GM12874 (cell line): ENCODE results near the gene RPS17.

Experiments used
- CTCF ChIP-seq: IDR thresholded peaks from 2 replicates; pipeline ENCODE4 v1.5.1; 2011; ENCODE audit warnings: low read depth, mild to moderate bottlenecking, control low read depth, low read length, moderate library complexity; ENCODE audit not compliant: insufficient read depth

The RPS17 gene

GRCh38 chr15:82556315-82557035 is 16.2 kb upstream of the RPS17 start:
- TF ChIP-seq CTCF = no peak

GRCh38 chr15:82554849-82555248 is 14.6 kb upstream of the RPS17 start:
- no peak for TF ChIP-seq CTCF

- TF ChIP-seq CTCF = no peak
Observed at GRCh38 chr15:82554351-82554750, 14.1 kb upstream of the RPS17 start.

- TF ChIP-seq CTCF = no peak
Observed at GRCh38 chr15:82553846-82554245, 13.6 kb upstream of the RPS17 start.

- TF ChIP-seq CTCF = no peak
Observed at GRCh38 chr15:82552861-82553260, 12.6 kb upstream of the RPS17 start.

- TF ChIP-seq CTCF = no peak
Observed at GRCh38 chr15:82551646-82552247, 11.5 kb upstream of the RPS17 start.

- no peak for TF ChIP-seq CTCF
Observed at GRCh38 chr15:82549199-82549665, 9.0 kb upstream of the RPS17 start.
